ENCODE measurements around the gene MISP3.

The MISP3 gene

GRCh38 chr19:14062558-14062855 lies 10.1 kb upstream of the MISP3 start:
- no peak for TF ChIP-seq POLR2AphosphoS5 (IDR thresholded peaks at IDR 0.05; ENCODE audit: low read depth, low read length)
- TF ChIP-seq SIN3A (IDR thresholded peaks at IDR 0.05; ENCODE audit: borderline replicate concordance, insufficient read depth, low read length): no peak
- no peak for TF ChIP-seq FOXP2 (optimal IDR thresholded peaks at IDR 0.05; ENCODE audit: borderline replicate concordance, extremely low read depth, extremely low read length, insufficient read depth)
- TF ChIP-seq REST (IDR thresholded peaks at IDR 0.05; ENCODE audit: insufficient read depth in 1 of 2, low read depth in 2 of 2, low read length in 2 of 2): no peak
- no peak for TF ChIP-seq TAF1 (IDR thresholded peaks at IDR 0.05; ENCODE audit: borderline replicate concordance, insufficient read depth, low read length)

DNA sequence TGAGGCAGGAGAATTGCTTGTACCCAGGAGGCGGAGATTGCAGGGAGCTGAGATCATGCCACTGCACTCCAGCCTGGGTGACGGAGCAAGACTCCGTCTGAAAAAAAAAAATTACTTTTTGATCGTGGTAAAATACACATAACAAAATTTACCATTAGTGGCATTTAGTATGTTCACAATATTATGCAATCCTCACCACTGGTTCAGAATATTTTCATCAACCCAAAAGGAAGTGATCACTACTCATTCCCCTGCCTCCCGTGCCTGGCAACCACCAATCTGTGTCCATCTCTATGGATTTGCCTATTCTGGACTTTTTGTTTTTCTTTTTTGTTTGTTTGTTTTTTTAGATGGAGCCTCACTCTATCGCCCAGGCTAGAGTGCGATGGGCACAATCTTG lies 9.5 kb upstream of the MISP3 start:
- no peak for TF ChIP-seq FOXP2 (optimal IDR thresholded peaks at IDR 0.05; ENCODE audit: borderline replicate concordance, extremely low read depth, extremely low read length, insufficient read depth)
- TF ChIP-seq REST (IDR thresholded peaks at IDR 0.05; ENCODE audit: insufficient read depth in 1 of 2, low read depth in 2 of 2, low read length in 2 of 2): no peak
- TF ChIP-seq SIN3A (IDR thresholded peaks at IDR 0.05; ENCODE audit: borderline replicate concordance, insufficient read depth, low read length): no peak
- TF ChIP-seq POLR2AphosphoS5 (IDR thresholded peaks at IDR 0.05; ENCODE audit: low read depth, low read length): no peak
- TF ChIP-seq TAF1 (IDR thresholded peaks at IDR 0.05; ENCODE audit: borderline replicate concordance, insufficient read depth, low read length): no peak

- TF ChIP-seq SIN3A (IDR thresholded peaks at IDR 0.05; ENCODE audit: borderline replicate concordance, insufficient read depth, low read length) (no peak), REST (IDR thresholded peaks at IDR 0.05; ENCODE audit: insufficient read depth in 1 of 2, low read depth in 2 of 2, low read length in 2 of 2) (no peak), TAF1 (IDR thresholded peaks at IDR 0.05; ENCODE audit: borderline replicate concordance, insufficient read depth, low read length) (no peak), FOXP2 (optimal IDR thresholded peaks at IDR 0.05; ENCODE audit: borderline replicate concordance, extremely low read depth, extremely low read length, insufficient read depth) (no peak)
Measured at GRCh38 chr19:14066134-14066533, 6.5 kb upstream of the MISP3 start.

- TF ChIP-seq REST (IDR thresholded peaks at IDR 0.05; ENCODE audit: insufficient read depth in 1 of 2, low read depth in 2 of 2, low read length in 2 of 2) (no peak), TAF1 (IDR thresholded peaks at IDR 0.05; ENCODE audit: borderline replicate concordance, insufficient read depth, low read length) (no peak), FOXP2 (optimal IDR thresholded peaks at IDR 0.05; ENCODE audit: borderline replicate concordance, extremely low read depth, extremely low read length, insufficient read depth) (no peak)
Measured at GRCh38 chr19:14070268-14071050, 2.1 kb upstream of the MISP3 start.
